Choroid plexus epithelial cell (primary cell): ENCODE results near the gene KCNK7.

ENCODE experiments used
- DNase-seq: peaks from one replicate; pipeline ENCODE4 v3.0.0-alpha.2; 2010; ENCODE audit warnings: low read depth
- H3K4me3 ChIP-seq: 2 replicates; pipeline ENCODE4 v1.5.1; 2011; ENCODE audit warnings: low read depth, mild to moderate bottlenecking, control low read depth, low read length, moderate library complexity
- CTCF ChIP-seq: conservative IDR thresholded peaks from 2 replicates; pipeline ENCODE4 v1.5.1; 2011; ENCODE audit warnings: low read depth, mild to moderate bottlenecking, control low read depth, inconsistent platforms, low read length, moderate library complexity

Gene KCNK7

GRCh38 chr11:65595543-65596281, at the start of gene KCNK7:
TSS of gene KCNK7 (minus strand) at chr11:65595800. CDS start at chr11:65595772, 28 bp downstream.
- H3K4me3 ChIP-seq, result no peak within 1 kb of the TSS
- TF ChIP-seq CTCF, result no peak
- DNase-seq, result no peak

- no peak for TF ChIP-seq CTCF
- DNase-seq, result no peak
- H3K4me3 ChIP-seq, result no peak overlapping the region
These were observed 49.2 kb upstream of the KCNK7 start for GRCh38 chr11:65644837-65645236.

GRCh38 chr11:65643971-65644370, 48.4 kb upstream of the KCNK7 start:
- peak; percentile 20 for DNase-seq
- no peak for TF ChIP-seq CTCF
- H3K4me3 ChIP-seq, result no peak overlapping the region

GRCh38 chr11:65642014-65642671, 46.5 kb upstream of the KCNK7 start:
- TF ChIP-seq CTCF, result no peak
- DNase-seq, result no peak
- no peak overlapping the region for H3K4me3 ChIP-seq

- no peak for TF ChIP-seq CTCF
- DNase-seq, result no peak
- H3K4me3 ChIP-seq, result no peak overlapping the region
These were observed 45.9 kb upstream of the KCNK7 start for GRCh38 chr11:65641297-65642013.

GRCh38 chr11:65640483-65641296, 45.1 kb upstream of the KCNK7 start:
- no peak for DNase-seq
- no peak for TF ChIP-seq CTCF
- H3K4me3 ChIP-seq, result no peak overlapping the region
